Adrenal gland (tissue), 12 donors: ENCODE data around the gene HMCN2. TPM values are rescaled to one million over a fixed set of nuclear protein-coding genes. Genes with fewer than 3 reads are reported as not detected.

Experiments
- DNase-seq, 7 donors: peaks; one replicate each; pipeline ENCODE4 v3.0.0-alpha.2; 2019 to 2020
- H3K27ac ChIP-seq, 5 donors: fragments of 200-600 bp; sonication (generic) in 4 of 5; 1 replicate in 3 of 5; 2 replicates in 2 of 5; pipeline versions ENCODE4 v1.5.1 to v1.8.0; 2016 to 2020; ENCODE audit warnings: mild to moderate bottlenecking in 1 of 5
- H3K27me3 ChIP-seq: fragments of 200-600 bp; 2 replicates; pipeline ENCODE4 v1.8.0; 2021
- H3K36me3 ChIP-seq, 2 donors: fragments of 200-600 bp; replicated peaks in 1 of 2; 1 replicate in 1 of 2; 2 replicates in 1 of 2; pipeline versions ENCODE4 v1.5.1 to v1.8.0; 2018 to 2022
- H3K4me1 ChIP-seq, 2 donors: fragments of 200-600 bp; replicated peaks in 1 of 2; 1 replicate in 1 of 2; 2 replicates in 1 of 2; pipeline versions ENCODE4 v1.5.1 to v1.8.0; 2018 to 2021
- H3K4me3 ChIP-seq, 4 donors: fragments of 200-600 bp; sonication (generic) in 3 of 4; one replicate each; pipeline ENCODE4 v1.5.1; 2016 to 2018
- H3K9me3 ChIP-seq, 3 donors: fragments of 200-600 bp; sonication (generic) in 1 of 3; replicated peaks in 1 of 3; 1 replicate in 2 of 3; 2 replicates in 1 of 3; pipeline versions ENCODE4 v1.5.1 to v1.8.0; 2016 to 2021
- CTCF ChIP-seq, 6 experiments: fragments of 450-650 bp in 4 of 6; fragments of 200-600 bp in 2 of 6; sonication (generic) in 1 of 6; IDR thresholded peaks; 1 replicate in 5 of 6; 2 replicates in 1 of 6; pipeline versions ENCODE4 v1.5.1 to v1.8.0; 2016 to 2021; ENCODE audit warnings: antibody characterized with exemption in 6 of 6, mild to moderate bottlenecking in 2 of 6, moderate library complexity in 1 of 6
- POLR2A ChIP-seq, 2 donors: fragments of 450-650 bp; IDR thresholded peaks; one replicate each; pipeline ENCODE4 v1.6.1; 2017; ENCODE audit warnings: antibody characterized with exemption in 2 of 2, mild to moderate bottlenecking in 2 of 2, moderate library complexity in 1 of 2
- WGBS, 4 donors: extraction: QIAGEN DNeasy Blood & Tissue Kit in 2 of 4; methylation state at CpG; one replicate each; pipeline versions ENCODE4 v1.1.5 to v1.1.7; 2013 to 2017; 5-methylcytosine and 5-hydroxymethylcytosine counted together
- intact Hi-C, 2 donors: fragments of 100-400 bp; cut with DNase I; formaldehyde crosslinking; loops; one replicate each; pipeline versions ENCODE4 v1.14.1 to v1.15.0; 2022 to 2023
- polyA plus RNA-seq, 3 donors: library from polyadenylated mRNA; stranded (reverse); fragments of 200-250 nt in 2 of 3; fragments of 350-450 nt in 1 of 3; fragmentation: Illumina TruSeq in 1 of 3; extraction: RNeasy Lipid Tissue Mini Kit (QIAGEN cat#74804) in 1 of 3; gene quantifications; one replicate each; pipeline ENCODE4 v1.2.3, GENCODE V29; 2013 to 2014
- total RNA-seq, 9 donors: library from RNA; depleted of rRNA in 4 of 9; stranded (reverse); fragments of >200 nt in 4 of 9; fragments of 120-200 nt in 1 of 9; fragmentation: NEBNext Ultra II Directional in 1 of 9; extraction: Animal tissue kit (Norgen Biotek cat#: 25700) in 1 of 9; gene quantifications; one replicate each; pipeline versions ENCODE4 v1.1.0 to v1.2.4, GENCODE V29; 2013 to 2023
- donor health status: healthy with polysubstance abuse.
- donor health status: Bipolar disorder and iron deficiency.
- donor health status: DM: yes; HTN: yes; CAD: no.
- donor health status: DM: no; HTN: no; CAD: no.
- donor health status: DM: no; HTN: no; CAD: no.
- donor health status: DM: yes; HTN: yes; CAD: no.

Gene HMCN2
- total and polyA plus RNA-seq, 12 donors = 0.05 to 25.8 (median 0.42) TPM; not detected in 1

- Histone ChIP-seq H3K27me3 (no peaks in the 10 kb centered on the region), H3K4me1 (no peaks in the 10 kb centered on the region), H3K4me3 (no peak overlapping the region), H3K36me3 (no peaks in the 10 kb centered on the region), H3K9me3 (no peaks in the 10 kb centered on the region), H3K27ac (no peak overlapping the region)
- intact Hi-C loops = no loop called here
- DNase-seq = no peak
- WGBS, 4 donors = 89 to 98% (median 91%) methylated on average over 8 to 18 of the region's 18 CpGs
- TF ChIP-seq POLR2A (IDR thresholded peaks at IDR 0.05) = no peak
- TF ChIP-seq CTCF (IDR thresholded peaks at IDR 0.05) = no peak
Observed at GRCh38 chr9:130418776-130419175, 153.2 kb downstream of the HMCN2 start.

GRCh38 chr9:130419521-130420035 is 154.0 kb downstream of the HMCN2 start:
- intact Hi-C loops = no loop called here
- no peaks in the 10 kb centered on the region for H3K36me3 ChIP-seq
- no peak for TF ChIP-seq CTCF (IDR thresholded peaks at IDR 0.05)
- H3K27me3 ChIP-seq = no peaks in the 10 kb centered on the region
- no peaks in the 10 kb centered on the region for H3K9me3 ChIP-seq
- DNase-seq = no peak
- H3K27ac ChIP-seq = no peak overlapping the region
- 78 to 95% (median 91%) methylated on average over 8 of the region's 8 CpGs for WGBS, 4 donors
- no peak overlapping the region for H3K4me3 ChIP-seq
- no peaks in the 10 kb centered on the region for H3K4me1 ChIP-seq

- intact Hi-C loops = no loop called here
- TF ChIP-seq POLR2A (IDR thresholded peaks at IDR 0.05) = no peak
- no peaks in the 10 kb centered on the region for H3K36me3 ChIP-seq
- no peak for DNase-seq
- no peaks in the 10 kb centered on the region for H3K4me1 ChIP-seq
- 76 to 80% (median 78%) methylated on average over 17 of the region's 17 CpGs for WGBS, 4 donors
- no peak overlapping the region for H3K27ac ChIP-seq
- no peaks in the 10 kb centered on the region for H3K9me3 ChIP-seq
- H3K4me3 ChIP-seq = no peak overlapping the region
- no peaks in the 10 kb centered on the region for H3K27me3 ChIP-seq
Observed at GRCh38 chr9:130421154-130421801, 155.7 kb downstream of the HMCN2 start.

GRCh38 chr9:130421802-130422276 is 156.3 kb downstream of the HMCN2 start:
- no peak for DNase-seq
- H3K27ac ChIP-seq = no peak overlapping the region
- 73 to 80% (median 75%) methylated on average over 3 to 13 of the region's 13 CpGs for WGBS, 4 donors
- intact Hi-C loops = no loop called here
- no peaks in the 10 kb centered on the region for H3K9me3 ChIP-seq
- TF ChIP-seq CTCF (IDR thresholded peaks at IDR 0.05) (no peak), POLR2A (IDR thresholded peaks at IDR 0.05) (no peak)
- H3K36me3 ChIP-seq = no peaks in the 10 kb centered on the region
- H3K4me1 ChIP-seq = no peaks in the 10 kb centered on the region
- no peak overlapping the region for H3K4me3 ChIP-seq
- no peaks in the 10 kb centered on the region for H3K27me3 ChIP-seq

GRCh38 chr9:130422546-130422945 is 157.0 kb downstream of the HMCN2 start:
- Histone ChIP-seq H3K36me3 (no peaks in the 10 kb centered on the region), H3K4me1 (no peaks in the 10 kb centered on the region), H3K4me3 (no peak overlapping the region), H3K27me3 (no peaks in the 10 kb centered on the region), H3K27ac (no peak overlapping the region), H3K9me3 (no peaks in the 10 kb centered on the region)
- TF ChIP-seq CTCF (IDR thresholded peaks at IDR 0.05) (no peak), POLR2A (IDR thresholded peaks at IDR 0.05) (no peak)
- DNase-seq = no peak
- 71 to 80% (median 80%) methylated on average over 9 to 10 of the region's 10 CpGs; no CpG with 5 or more reads in 1 of the 4 donors for WGBS, 4 donors
- intact Hi-C loops = no loop called here
